Smooth muscle cell (in vitro differentiated cells): Measurements from ENCODE around the gene CCDC61. TPM values are rescaled to one million over a fixed set of nuclear protein-coding genes. Genes with fewer than 3 reads are reported as not detected.

Experiments used
- DNase-seq: peaks from one replicate; lab custom pipeline; 2025; ENCODE audit not compliant: unreplicated experiment; lab: John Stamatoyannopoulos, UW
- H2AFZ ChIP-seq: fragments of 200-600 bp; sonication (generic); 2 replicates; pipeline ENCODE4 v1.6.0; 2016; ENCODE audit warnings: antibody characterized with exemption, low read depth, mild to moderate bottlenecking
- H3F3A ChIP-seq: fragments of 200-600 bp; sonication (generic); 2 replicates; pipeline ENCODE4 v1.6.0; 2017; ENCODE audit warnings: antibody characterized with exemption, low read depth
- H3K27ac ChIP-seq: fragments of 200-600 bp; sonication (generic); 2 replicates; pipeline ENCODE4 v1.5.1; 2016; ENCODE audit warnings: low read depth, mild to moderate bottlenecking
- H3K27me3 ChIP-seq: fragments of 200-600 bp; sonication (generic); 2 replicates; pipeline ENCODE4 v1.6.1; 2016; ENCODE audit warnings: low read depth, mild to moderate bottlenecking
- H3K36me3 ChIP-seq: fragments of 200-600 bp; sonication (generic); 2 replicates; pipeline ENCODE4 v1.5.1; 2016; ENCODE audit warnings: low read depth
- H3K4me1 ChIP-seq: fragments of 200-600 bp; sonication (generic); 2 replicates; pipeline ENCODE4 v1.5.1; 2016; ENCODE audit warnings: low read depth
- H3K4me2 ChIP-seq: fragments of 200-600 bp; sonication (generic); 2 replicates; pipeline ENCODE4 v1.6.0; 2016; ENCODE audit warnings: mild to moderate bottlenecking
- H3K4me3 ChIP-seq: fragments of 200-600 bp; sonication (generic); 2 replicates; pipeline ENCODE4 v1.5.1; 2016; ENCODE audit warnings: mild to moderate bottlenecking
- H3K79me2 ChIP-seq: fragments of 200-600 bp; sonication (generic); 2 replicates; pipeline ENCODE4 v1.6.0; 2016; ENCODE audit warnings: low read depth, mild to moderate bottlenecking
- H3K9ac ChIP-seq: fragments of 200-600 bp; sonication (generic); 2 replicates; pipeline ENCODE4 v1.6.0; 2016; ENCODE audit warnings: low read depth
- H3K9me3 ChIP-seq: fragments of 200-600 bp; sonication (generic); replicated peaks from 2 replicates; pipeline ENCODE4 v1.5.1; 2016; ENCODE audit warnings: low read depth
- H4K20me1 ChIP-seq: fragments of 200-600 bp; sonication (generic); 2 replicates; pipeline ENCODE4 v1.6.0; 2016; ENCODE audit warnings: low read depth
- WGBS: methylation state at CpG from one replicate; pipeline ENCODE4 v1.1.7; 2016; ENCODE audit warnings: low lambda C conversion rate; 5-methylcytosine and 5-hydroxymethylcytosine counted together
- polyA plus RNA-seq: library from polyadenylated mRNA; unstranded; fragments of >200 nt; fragmentation: Nextera tagmentation; extraction: Ambion mirVana; gene quantifications from 2 replicates; pipeline ENCODE4 v1.2.1, GENCODE V29; 2016
- total RNA-seq: library from RNA; depleted of rRNA; stranded (reverse); fragments of >200 nt; gene quantifications from 2 replicates; pipeline ENCODE4 v1.2.3, GENCODE V29; 2014
- TF ChIP-seq, protein P1 (sequence below): fragments of 200-600 bp; sonication (generic); IDR thresholded peaks from 2 replicates; pipeline ENCODE4 v1.5.1; 2017; ENCODE audit warnings: borderline replicate concordance, mild to moderate bottlenecking, antibody characterized with exemption; ENCODE audit not compliant: insufficient read depth, poor library complexity, severe bottlenecking

CCDC61 gene
- total and polyA plus RNA-seq, 2 experiments from 2014 or later: 5.3 to 7.0 TPM

- no peaks in the 10 kb centered on the region for H3K27me3 ChIP-seq
- H3K4me3 ChIP-seq: no peak overlapping the region
- no peaks in the 10 kb centered on the region for H3K9me3 ChIP-seq
- H4K20me1 ChIP-seq: no peaks in the 10 kb centered on the region
- H3K4me2 ChIP-seq: no peak overlapping the region
- no peak overlapping the region for H3K9ac ChIP-seq
- TF ChIP-seq, protein P1, sequence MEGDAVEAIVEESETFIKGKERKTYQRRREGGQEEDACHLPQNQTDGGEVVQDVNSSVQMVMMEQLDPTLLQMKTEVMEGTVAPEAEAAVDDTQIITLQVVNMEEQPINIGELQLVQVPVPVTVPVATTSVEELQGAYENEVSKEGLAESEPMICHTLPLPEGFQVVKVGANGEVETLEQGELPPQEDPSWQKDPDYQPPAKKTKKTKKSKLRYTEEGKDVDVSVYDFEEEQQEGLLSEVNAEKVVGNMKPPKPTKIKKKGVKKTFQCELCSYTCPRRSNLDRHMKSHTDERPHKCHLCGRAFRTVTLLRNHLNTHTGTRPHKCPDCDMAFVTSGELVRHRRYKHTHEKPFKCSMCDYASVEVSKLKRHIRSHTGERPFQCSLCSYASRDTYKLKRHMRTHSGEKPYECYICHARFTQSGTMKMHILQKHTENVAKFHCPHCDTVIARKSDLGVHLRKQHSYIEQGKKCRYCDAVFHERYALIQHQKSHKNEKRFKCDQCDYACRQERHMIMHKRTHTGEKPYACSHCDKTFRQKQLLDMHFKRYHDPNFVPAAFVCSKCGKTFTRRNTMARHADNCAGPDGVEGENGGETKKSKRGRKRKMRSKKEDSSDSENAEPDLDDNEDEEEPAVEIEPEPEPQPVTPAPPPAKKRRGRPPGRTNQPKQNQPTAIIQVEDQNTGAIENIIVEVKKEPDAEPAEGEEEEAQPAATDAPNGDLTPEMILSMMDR: no peak
- no peaks in the 10 kb centered on the region for H3F3A ChIP-seq
- H3K27ac ChIP-seq: no peak overlapping the region
- DNase-seq: no peak
- no peaks in the 10 kb centered on the region for H3K36me3 ChIP-seq
- no peak overlapping the region for H2AFZ ChIP-seq
- 91% methylated on average over 6 of the region's 6 CpGs for WGBS
- no peaks in the 10 kb centered on the region for H3K79me2 ChIP-seq
- no peaks in the 10 kb centered on the region for H3K4me1 ChIP-seq
Observed at GRCh38 chr19:46040125-46040524, 44.9 kb downstream of the CCDC61 start.

DNA sequence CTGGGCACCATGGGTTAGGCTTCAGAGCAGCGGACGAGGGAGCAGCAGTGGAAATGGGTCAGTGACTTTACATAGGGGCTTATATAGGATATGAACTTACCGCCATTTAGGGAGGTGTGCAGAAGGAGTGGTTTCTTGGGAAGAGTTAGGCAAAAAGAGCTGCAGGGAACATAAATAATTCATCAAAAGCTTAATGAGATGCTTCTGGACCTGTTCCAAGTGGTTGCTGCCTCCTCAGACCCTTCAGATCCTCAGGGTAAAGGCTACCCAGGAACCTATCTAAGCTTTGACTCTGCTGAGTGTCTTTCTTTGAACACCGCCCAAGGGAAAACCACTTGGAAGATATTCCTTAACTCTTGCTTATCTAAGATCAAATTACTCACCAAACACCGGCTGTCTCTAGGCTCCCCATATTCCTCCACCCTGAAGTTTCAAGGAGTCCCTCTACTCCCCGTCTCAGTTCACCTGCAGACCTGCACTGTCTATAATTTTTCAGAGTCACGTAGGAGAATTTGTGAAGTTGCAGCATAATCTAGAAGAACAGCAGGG lies 45.8 kb downstream of the CCDC61 start, which contains the start of gene IGFL4:
Gene IGFL4 (minus strand): TSS at position 51 of the 549 bp plus-strand sequence. CDS start 40 bp downstream, at position 11.
- H3K27ac ChIP-seq: no peak within 1 kb of the TSS
- no peaks in the 10 kb centered on the region for H3F3A ChIP-seq
- H3K79me2 ChIP-seq: no peaks in the 10 kb centered on the region
- H2AFZ ChIP-seq: no peak within 1 kb of the TSS
- no peak for DNase-seq
- no peak within 1 kb of the TSS for H3K4me2 ChIP-seq
- H3K9ac ChIP-seq: no peak within 1 kb of the TSS
- no peaks in the 10 kb centered on the region for H4K20me1 ChIP-seq
- H3K4me1 ChIP-seq: no peaks in the 10 kb centered on the region
- TF ChIP-seq, protein P1: no peak
- H3K9me3 ChIP-seq: no peaks in the 10 kb centered on the region
- 81% methylated on average over 7 of the region's 7 CpGs for WGBS
- no peaks in the 10 kb centered on the region for H3K27me3 ChIP-seq
- H3K4me3 ChIP-seq: no peak within 1 kb of the TSS
- no peaks in the 10 kb centered on the region for H3K36me3 ChIP-seq

DNA sequence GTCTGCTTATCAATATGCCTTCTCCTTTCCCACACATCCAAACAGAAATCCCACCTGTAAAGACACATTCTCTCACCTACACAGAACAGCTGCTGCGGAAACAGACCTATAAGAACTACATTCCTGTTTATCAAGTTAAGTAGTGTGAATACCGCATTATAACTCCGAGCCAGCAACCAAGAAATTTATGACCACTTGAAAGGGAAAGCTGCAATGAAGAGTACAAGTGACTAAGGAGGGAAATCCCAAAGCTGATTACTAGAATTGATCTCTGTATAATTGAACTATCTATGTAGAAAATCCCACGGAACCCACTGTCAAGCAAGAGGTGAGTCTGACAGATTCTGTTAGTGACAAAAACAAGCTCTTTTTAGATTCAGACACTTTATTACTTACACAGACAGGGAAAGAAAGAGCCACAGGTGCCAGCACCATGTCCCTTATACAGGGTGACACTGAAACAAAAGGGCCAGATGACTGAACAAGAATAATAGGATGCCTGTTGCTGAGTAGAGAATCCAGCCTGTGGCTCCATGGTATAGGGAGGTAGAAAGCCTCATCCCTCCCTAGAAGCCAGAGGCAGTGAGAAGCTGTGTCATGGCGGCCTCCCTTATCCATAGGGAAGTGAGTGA lies 47.1 kb downstream of the CCDC61 start:
- no peaks in the 10 kb centered on the region for H3K9me3 ChIP-seq
- no peaks in the 10 kb centered on the region for H4K20me1 ChIP-seq
- H3K4me2 ChIP-seq: no peak overlapping the region
- peaks cover 7% of the 10 kb centered on the region for H3K27me3 ChIP-seq
- TF ChIP-seq, protein P1: no peak
- H3K9ac ChIP-seq: no peak overlapping the region
- no peak overlapping the region for H3K27ac ChIP-seq
- no peak for DNase-seq
- WGBS: 84% methylated on average over 5 of the region's 5 CpGs
- H3K79me2 ChIP-seq: no peaks in the 10 kb centered on the region
- H2AFZ ChIP-seq: no peak overlapping the region
- no peaks in the 10 kb centered on the region for H3K4me1 ChIP-seq
- no peaks in the 10 kb centered on the region for H3K36me3 ChIP-seq
- H3F3A ChIP-seq: no peaks in the 10 kb centered on the region
- no peak overlapping the region for H3K4me3 ChIP-seq

DNA sequence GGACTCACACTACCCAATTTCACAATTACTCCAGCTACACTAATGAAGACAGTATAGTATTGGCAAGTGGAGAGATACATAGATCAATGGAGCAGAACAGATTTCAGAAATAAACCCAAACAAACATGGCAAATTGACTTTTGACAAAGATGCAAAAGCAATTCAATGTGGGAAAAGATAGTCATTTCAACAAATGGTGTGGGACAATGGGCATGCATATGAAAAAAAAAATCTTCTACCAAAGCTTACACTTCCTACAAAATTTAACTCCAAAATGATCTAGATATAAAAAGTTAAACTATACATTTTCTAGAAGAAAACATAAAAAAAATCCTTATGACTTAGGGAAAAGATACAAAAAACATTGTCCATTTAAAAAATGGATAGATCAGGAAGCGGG lies 48.3 kb downstream of the CCDC61 start:
- H3K36me3 ChIP-seq: no peaks in the 10 kb centered on the region
- 100% methylated on average over 1 of the region's 1 CpG for WGBS
- H3F3A ChIP-seq: no peaks in the 10 kb centered on the region
- no peak overlapping the region for H3K9ac ChIP-seq
- no peak overlapping the region for H3K4me2 ChIP-seq
- TF ChIP-seq, protein P1: no peak
- no peak overlapping the region for H3K27ac ChIP-seq
- no peaks in the 10 kb centered on the region for H3K79me2 ChIP-seq
- no peaks in the 10 kb centered on the region for H3K4me1 ChIP-seq
- DNase-seq: no peak
- peaks cover 7% of the 10 kb centered on the region for H3K27me3 ChIP-seq
- no peaks in the 10 kb centered on the region for H3K9me3 ChIP-seq
- no peak overlapping the region for H2AFZ ChIP-seq
- no peak overlapping the region for H3K4me3 ChIP-seq
- H4K20me1 ChIP-seq: no peaks in the 10 kb centered on the region
